Measurements from ENCODE around the gene FHOD1.

The FHOD1 gene

GRCh38 chr16:67257486-67258160, 10.3 kb upstream of the FHOD1 start:
- DNase-seq (ENCODE audit: low read depth): no peak
- TF ChIP-seq, protein P1, sequence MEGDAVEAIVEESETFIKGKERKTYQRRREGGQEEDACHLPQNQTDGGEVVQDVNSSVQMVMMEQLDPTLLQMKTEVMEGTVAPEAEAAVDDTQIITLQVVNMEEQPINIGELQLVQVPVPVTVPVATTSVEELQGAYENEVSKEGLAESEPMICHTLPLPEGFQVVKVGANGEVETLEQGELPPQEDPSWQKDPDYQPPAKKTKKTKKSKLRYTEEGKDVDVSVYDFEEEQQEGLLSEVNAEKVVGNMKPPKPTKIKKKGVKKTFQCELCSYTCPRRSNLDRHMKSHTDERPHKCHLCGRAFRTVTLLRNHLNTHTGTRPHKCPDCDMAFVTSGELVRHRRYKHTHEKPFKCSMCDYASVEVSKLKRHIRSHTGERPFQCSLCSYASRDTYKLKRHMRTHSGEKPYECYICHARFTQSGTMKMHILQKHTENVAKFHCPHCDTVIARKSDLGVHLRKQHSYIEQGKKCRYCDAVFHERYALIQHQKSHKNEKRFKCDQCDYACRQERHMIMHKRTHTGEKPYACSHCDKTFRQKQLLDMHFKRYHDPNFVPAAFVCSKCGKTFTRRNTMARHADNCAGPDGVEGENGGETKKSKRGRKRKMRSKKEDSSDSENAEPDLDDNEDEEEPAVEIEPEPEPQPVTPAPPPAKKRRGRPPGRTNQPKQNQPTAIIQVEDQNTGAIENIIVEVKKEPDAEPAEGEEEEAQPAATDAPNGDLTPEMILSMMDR (IDR thresholded peaks at IDR 0.05; ENCODE audit: control insufficient read depth, extremely low read depth, insufficient read depth): no peak
- no peak overlapping the region for H3K4me3 ChIP-seq (ENCODE audit: low read depth, low read length)

DNA sequence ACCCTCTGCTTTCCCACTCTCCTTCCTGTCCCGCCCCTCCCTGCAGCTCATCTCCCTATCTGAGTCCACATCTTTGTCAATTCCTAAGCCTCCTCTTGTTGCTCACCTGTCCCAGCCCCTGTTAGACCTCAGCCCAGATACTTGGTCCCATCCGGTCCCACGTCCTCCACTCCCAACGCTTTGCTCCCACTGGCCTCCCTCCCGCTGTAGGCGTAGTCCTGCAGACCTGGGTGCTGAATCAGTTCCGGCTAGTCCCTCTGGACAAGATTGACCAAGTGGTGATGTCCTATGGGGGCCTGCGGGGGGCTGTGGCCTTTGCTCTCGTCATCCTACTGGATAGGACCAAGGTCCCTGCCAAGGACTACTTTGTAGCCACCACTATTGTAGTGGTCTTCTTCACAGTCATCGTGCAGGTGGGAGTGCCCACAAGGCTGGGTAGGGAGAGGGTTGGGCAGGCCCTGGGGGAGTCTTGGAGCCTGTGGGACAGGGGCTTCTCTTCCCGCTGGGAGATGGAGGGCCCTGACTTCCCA, 9.5 kb upstream of the FHOD1 start:
- no peak for DNase-seq (ENCODE audit: low read depth)
- TF ChIP-seq, protein P1 (IDR thresholded peaks at IDR 0.05; ENCODE audit: control insufficient read depth, extremely low read depth, insufficient read depth): no peak
- H3K4me3 ChIP-seq (ENCODE audit: low read depth, low read length): no peak overlapping the region

- TF ChIP-seq, protein P1 (IDR thresholded peaks at IDR 0.05; ENCODE audit: control insufficient read depth, extremely low read depth, insufficient read depth): no peak
- no peak overlapping the region for H3K4me3 ChIP-seq (ENCODE audit: low read depth, low read length)
- DNase-seq (ENCODE audit: low read depth): no peak
Observed at GRCh38 chr16:67255553-67256221, 8.4 kb upstream of the FHOD1 start.

- no peak for DNase-seq (ENCODE audit: low read depth)
- TF ChIP-seq, protein P1 (IDR thresholded peaks at IDR 0.05; ENCODE audit: control insufficient read depth, extremely low read depth, insufficient read depth): no peak
- H3K4me3 ChIP-seq (ENCODE audit: low read depth, low read length): no peak overlapping the region
Observed at GRCh38 chr16:67254801-67255552, 7.7 kb upstream of the FHOD1 start.

DNA sequence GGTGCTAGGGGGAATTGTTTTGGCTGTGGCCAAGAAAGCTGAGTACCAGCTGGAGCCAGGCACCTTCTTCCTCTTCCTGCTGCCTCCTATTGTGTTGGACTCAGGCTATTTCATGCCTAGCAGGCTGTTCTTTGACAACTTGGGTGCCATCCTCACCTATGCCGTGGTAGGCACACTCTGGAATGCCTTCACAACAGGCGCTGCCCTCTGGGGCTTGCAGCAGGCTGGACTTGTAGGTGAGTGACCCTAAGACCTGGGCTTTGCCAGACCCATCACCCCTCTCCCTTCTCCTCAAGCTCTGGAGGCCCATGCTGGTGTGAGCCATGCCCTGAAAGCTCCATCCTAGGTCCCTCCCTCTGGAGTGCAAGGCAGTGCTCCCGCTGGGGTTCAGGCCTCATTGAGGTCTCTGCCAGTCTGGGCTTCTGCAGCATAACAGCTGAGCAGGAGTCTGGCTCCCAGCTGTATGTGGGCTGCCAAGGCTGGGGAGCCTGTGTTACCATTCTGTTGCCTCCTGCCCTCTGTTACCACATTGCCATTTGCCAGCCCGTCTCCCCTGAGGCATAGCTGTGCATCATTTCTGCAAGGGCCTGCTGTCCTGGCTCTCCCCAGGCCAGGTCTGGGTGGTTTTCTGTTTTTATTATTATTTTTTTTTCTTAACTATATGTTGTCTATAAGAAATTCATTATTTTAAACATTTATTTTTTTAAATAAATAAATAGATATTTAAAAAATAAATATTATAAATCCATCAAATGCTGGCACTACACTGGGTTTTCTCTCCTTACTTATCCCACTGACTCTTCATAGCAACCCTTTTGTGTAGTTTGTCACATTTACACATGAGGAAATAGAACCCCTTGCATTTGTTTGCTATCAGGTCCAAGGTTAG, 5.6 kb upstream of the FHOD1 start:
- H3K4me3 ChIP-seq (ENCODE audit: low read depth, low read length): no peak overlapping the region
- no peak for DNase-seq (ENCODE audit: low read depth)
- TF ChIP-seq, protein P1 (IDR thresholded peaks at IDR 0.05; ENCODE audit: control insufficient read depth, extremely low read depth, insufficient read depth): no peak

DNA sequence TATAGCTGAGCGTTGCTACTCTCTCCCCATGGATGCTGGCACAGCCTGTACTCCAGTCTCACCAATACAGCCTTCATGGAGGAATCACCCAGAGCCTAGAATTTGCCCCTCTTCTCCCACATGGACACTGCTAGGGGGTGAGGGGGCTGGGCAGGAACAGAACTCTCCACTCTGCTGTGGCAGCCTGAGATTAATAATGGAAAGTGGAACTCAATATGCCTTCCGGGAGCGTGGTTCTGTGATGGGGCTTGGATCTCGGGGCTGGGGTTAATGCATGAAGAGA, 2.7 kb upstream of the FHOD1 start:
- H3K4me3 ChIP-seq (ENCODE audit: low read depth, low read length): no peak overlapping the region
- no peak for DNase-seq (ENCODE audit: low read depth)
- TF ChIP-seq, protein P1 (IDR thresholded peaks at IDR 0.05; ENCODE audit: control insufficient read depth, extremely low read depth, insufficient read depth): no peak
